ENCODE data around the gene OVCA2.

Gene OVCA2

GRCh38 chr17:2064980-2065785, 23.4 kb downstream of the OVCA2 start:
- TF ChIP-seq RAD21 (IDR thresholded peaks at IDR 0.05; ENCODE audit: low read depth) (peak; percentile 28; the same call in 1 of the 2 replicates), TEAD4 (IDR thresholded peaks at IDR 0.05) (no peak), EP300 (IDR thresholded peaks at IDR 0.05; ENCODE audit: borderline replicate concordance) (no peak), MAX (IDR thresholded peaks at IDR 0.05) (no peak), CEBPB (IDR thresholded peaks at IDR 0.05) (no peak), TCF12 (IDR thresholded peaks at IDR 0.05; ENCODE audit: low read depth) (no peak)

GRCh38 chr17:2065949-2066400, 24.2 kb downstream of the OVCA2 start:
- TF ChIP-seq EGR1 (IDR thresholded peaks at IDR 0.05), result no peak
- TF ChIP-seq RAD21 (IDR thresholded peaks at IDR 0.05; ENCODE audit: low read depth), result no peak
- TF ChIP-seq EP300 (IDR thresholded peaks at IDR 0.05; ENCODE audit: borderline replicate concordance), result no peak
- no peak for TF ChIP-seq CEBPB (IDR thresholded peaks at IDR 0.05)
- no peak for TF ChIP-seq CREB1 (IDR thresholded peaks at IDR 0.05; ENCODE audit: low read depth)
- TF ChIP-seq USF1 (IDR thresholded peaks at IDR 0.05), result no peak
- TF ChIP-seq FOXM1 (IDR thresholded peaks at IDR 0.05; ENCODE audit: borderline replicate concordance, low read depth), result no peak
- TF ChIP-seq TCF12 (IDR thresholded peaks at IDR 0.05; ENCODE audit: low read depth), result no peak
- no peak for TF ChIP-seq MAX (IDR thresholded peaks at IDR 0.05)
- no peak for TF ChIP-seq TEAD4 (IDR thresholded peaks at IDR 0.05)
- no peak for TF ChIP-seq TAF1 (IDR thresholded peaks at IDR 0.05; ENCODE audit: low read depth)
- TF ChIP-seq ZBTB7A (IDR thresholded peaks at IDR 0.05; ENCODE audit: low read depth), result no peak
- no peak for TF ChIP-seq NFIC (IDR thresholded peaks at IDR 0.05)
- no peak for TF ChIP-seq YY1 (IDR thresholded peaks at IDR 0.05; ENCODE audit: low read depth)

GRCh38 chr17:2067048-2067561, 25.3 kb downstream of the OVCA2 start:
- TF ChIP-seq YY1 (IDR thresholded peaks at IDR 0.05; ENCODE audit: low read depth) (no peak), CREB1 (IDR thresholded peaks at IDR 0.05; ENCODE audit: low read depth) (no peak), EP300 (IDR thresholded peaks at IDR 0.05; ENCODE audit: borderline replicate concordance) (no peak), USF1 (IDR thresholded peaks at IDR 0.05) (no peak), NFIC (IDR thresholded peaks at IDR 0.05) (no peak), MAX (IDR thresholded peaks at IDR 0.05) (no peak), FOXM1 (IDR thresholded peaks at IDR 0.05; ENCODE audit: borderline replicate concordance, low read depth) (no peak), REST (IDR thresholded peaks at IDR 0.05; ENCODE audit: low read depth) (no peak), CEBPB (IDR thresholded peaks at IDR 0.05) (no peak), EGR1 (IDR thresholded peaks at IDR 0.05) (no peak), RAD21 (IDR thresholded peaks at IDR 0.05; ENCODE audit: low read depth) (no peak), ZBTB7A (IDR thresholded peaks at IDR 0.05; ENCODE audit: low read depth) (no peak), TEAD4 (IDR thresholded peaks at IDR 0.05) (no peak), TAF1 (IDR thresholded peaks at IDR 0.05; ENCODE audit: low read depth) (no peak)

- TF ChIP-seq NFIC (IDR thresholded peaks at IDR 0.05), result peak; percentile 93
- TF ChIP-seq EP300 (IDR thresholded peaks at IDR 0.05; ENCODE audit: borderline replicate concordance), result peak; percentile 87
- no peak for TF ChIP-seq ZBTB7A (IDR thresholded peaks at IDR 0.05; ENCODE audit: low read depth)
- TF ChIP-seq USF1 (IDR thresholded peaks at IDR 0.05), result no peak
- TF ChIP-seq CREB1 (IDR thresholded peaks at IDR 0.05; ENCODE audit: low read depth), result no peak
- peak; percentile 92 for TF ChIP-seq TCF12 (IDR thresholded peaks at IDR 0.05; ENCODE audit: low read depth)
- TF ChIP-seq MAX (IDR thresholded peaks at IDR 0.05), result peak; percentile 48; the same call in 1 of the 2 replicates
- TF ChIP-seq EGR1 (IDR thresholded peaks at IDR 0.05), result peak; percentile 81
- TF ChIP-seq TEAD4 (IDR thresholded peaks at IDR 0.05), result peak; percentile 84
- no peak for TF ChIP-seq REST (IDR thresholded peaks at IDR 0.05; ENCODE audit: low read depth)
- TF ChIP-seq TAF1 (IDR thresholded peaks at IDR 0.05; ENCODE audit: low read depth), result no peak
These were observed 25.8 kb downstream of the OVCA2 start for GRCh38 chr17:2067608-2068024.

Measured in Ishikawa (cell line).